Colonic mucosa (tissue), 4 donors: ENCODE data around the gene TBX18. TPM values are rescaled to one million over a fixed set of nuclear protein-coding genes. Genes with fewer than 3 reads are reported as not detected.

Source experiments
- DNase-seq: peaks from one replicate; pipeline ENCODE4 v3.0.0-alpha.2; 2020
- H3K27ac ChIP-seq: fragments of 200-600 bp; one replicate; pipeline ENCODE4 v1.8.0; 2021
- H3K27me3 ChIP-seq: fragments of 200-600 bp; one replicate; pipeline ENCODE4 v1.8.0; 2021
- H3K36me3 ChIP-seq: fragments of 200-600 bp; one replicate; pipeline ENCODE4 v1.8.0; 2021
- H3K4me1 ChIP-seq: fragments of 200-600 bp; one replicate; pipeline ENCODE4 v1.8.0; 2021; ENCODE audit warnings: mild to moderate bottlenecking
- H3K4me3 ChIP-seq: fragments of 200-600 bp; one replicate; pipeline ENCODE4 v1.8.0; 2021
- H3K9ac ChIP-seq, 2 donors: one replicate each; pipeline ENCODE4 v1.7.0; 2013; ENCODE audit warnings: control low read depth in 2 of 2, low read depth in 2 of 2, low read length in 2 of 2
- H3K9me3 ChIP-seq: fragments of 200-600 bp; one replicate; pipeline ENCODE4 v1.8.0; 2021
- CTCF ChIP-seq: fragments of 200-600 bp; IDR thresholded peaks from one replicate; pipeline ENCODE4 v1.8.0; 2022; ENCODE audit warnings: antibody characterized with exemption, mild to moderate bottlenecking
- intact Hi-C: fragments of 100-400 bp; cut with DNase I; formaldehyde crosslinking; loops from one replicate; pipeline ENCODE4 v1.14.1; 2022
- total RNA-seq, 2 donors: library from RNA; stranded (reverse); fragmentation: NEBNext Ultra II Directional in 1 of 2; extraction: Animal tissue kit (Norgen Biotek cat#: 25700) in 1 of 2; gene quantifications; one replicate each; pipeline ENCODE4 v1.2.1, GENCODE V29; 2021
- donor health status: healthy.
- donor health status: DM: no; HTN: no; CAD: no.
- donor health status: DM: no; HTN: no; CAD: no.

Gene TBX18
- total RNA-seq, 2 donors from 2014 or later: 0.25 to 0.35 TPM

DNA sequence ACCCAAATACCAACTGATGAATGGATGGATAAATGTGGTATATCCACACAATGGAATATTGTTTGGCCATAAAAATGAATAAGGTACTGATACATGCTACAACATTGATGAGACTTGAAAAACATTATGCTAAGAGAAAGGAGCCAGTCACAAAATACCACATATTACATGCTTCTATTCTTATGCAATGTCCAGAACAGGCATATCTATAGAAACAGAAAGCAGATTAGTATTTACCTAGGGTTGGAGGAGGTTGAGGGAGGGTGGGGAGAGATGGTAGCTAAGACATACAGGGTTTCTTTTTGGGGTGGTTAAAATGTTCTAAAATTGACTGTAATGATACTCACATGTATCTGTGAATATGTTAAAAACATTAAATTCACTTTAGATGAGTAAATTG lies 24.8 kb upstream of the TBX18 start:
- Histone ChIP-seq H3K36me3 (no peaks in the 10 kb centered on the region), H3K9me3 (no peaks in the 10 kb centered on the region), H3K27ac (no peak overlapping the region), H3K27me3 (no peaks in the 10 kb centered on the region), H3K9ac (no peak overlapping the region), H3K4me3 (no peak overlapping the region), H3K4me1 (no peaks in the 10 kb centered on the region)
- DNase-seq: no peak
- intact Hi-C loops: no loop called here
- TF ChIP-seq CTCF: no peak

- Histone ChIP-seq H3K4me1 (no peaks in the 10 kb centered on the region), H3K9me3 (no peaks in the 10 kb centered on the region), H3K4me3 (no peak overlapping the region), H3K27me3 (no peaks in the 10 kb centered on the region), H3K36me3 (no peaks in the 10 kb centered on the region), H3K9ac (no peak overlapping the region), H3K27ac (no peak overlapping the region)
- intact Hi-C loops: no loop called here
- no peak for DNase-seq
- TF ChIP-seq CTCF: no peak
Observed at GRCh38 chr6:84788689-84789088, 24.3 kb upstream of the TBX18 start.

GRCh38 chr6:84785671-84786070 lies 21.3 kb upstream of the TBX18 start:
- no peaks in the 10 kb centered on the region for H3K36me3 ChIP-seq
- H3K9ac ChIP-seq: no peak overlapping the region
- no peaks in the 10 kb centered on the region for H3K27me3 ChIP-seq
- no peaks in the 10 kb centered on the region for H3K4me1 ChIP-seq
- H3K9me3 ChIP-seq: no peaks in the 10 kb centered on the region
- no peak for DNase-seq
- no peak for TF ChIP-seq CTCF
- no peak overlapping the region for H3K27ac ChIP-seq
- intact Hi-C loops: no loop called here
- no peak overlapping the region for H3K4me3 ChIP-seq

GRCh38 chr6:84779917-84780316 lies 15.5 kb upstream of the TBX18 start:
- Histone ChIP-seq H3K27me3 (peaks cover 6% of the 10 kb centered on the region), H3K36me3 (no peaks in the 10 kb centered on the region), H3K4me3 (no peak overlapping the region), H3K27ac (no peak overlapping the region), H3K9ac (no peak overlapping the region), H3K9me3 (no peaks in the 10 kb centered on the region), H3K4me1 (no peaks in the 10 kb centered on the region)
- no peak for DNase-seq
- no peak for TF ChIP-seq CTCF
- intact Hi-C loops: no loop called here

GRCh38 chr6:84779380-84779779 lies 15.0 kb upstream of the TBX18 start:
- DNase-seq: no peak
- H3K9ac ChIP-seq: no peak overlapping the region
- intact Hi-C loops: no loop called here
- H3K27ac ChIP-seq: no peak overlapping the region
- no peaks in the 10 kb centered on the region for H3K36me3 ChIP-seq
- no peaks in the 10 kb centered on the region for H3K9me3 ChIP-seq
- H3K27me3 ChIP-seq: peaks cover 11% of the 10 kb centered on the region
- TF ChIP-seq CTCF: no peak
- no peak overlapping the region for H3K4me3 ChIP-seq
- H3K4me1 ChIP-seq: no peaks in the 10 kb centered on the region

- no peaks in the 10 kb centered on the region for H3K4me1 ChIP-seq
- peaks cover 26% of the 10 kb centered on the region for H3K27me3 ChIP-seq
- DNase-seq: no peak
- no peak overlapping the region for H3K9ac ChIP-seq
- no peaks in the 10 kb centered on the region for H3K9me3 ChIP-seq
- H3K4me3 ChIP-seq: no peak overlapping the region
- no peak for TF ChIP-seq CTCF
- H3K36me3 ChIP-seq: no peaks in the 10 kb centered on the region
- intact Hi-C loops: no loop called here
- H3K27ac ChIP-seq: no peak overlapping the region
Observed at GRCh38 chr6:84777888-84778287, 13.5 kb upstream of the TBX18 start.
